Measurements from ENCODE around the gene SDK1.
"Not testable (repeated sequence)": the region's sequence is repeated elsewhere in the genome, so short reads cannot be mapped to it uniquely, and the experiment has no call there.

The SDK1 gene

GRCh38 chr7:4073052-4073451 lies 772.0 kb downstream of the SDK1 start:
- no peak for DNase-seq (ENCODE audit: low spot score)

- no peak for DNase-seq (ENCODE audit: low spot score)
Measured at GRCh38 chr7:4073750-4074149, 772.7 kb downstream of the SDK1 start.

- DNase-seq (ENCODE audit: low spot score) = no peak
Measured at GRCh38 chr7:4074407-4074806, 773.4 kb downstream of the SDK1 start.

- DNase-seq (ENCODE audit: low spot score) = no peak
Measured at GRCh38 chr7:4074994-4075393, 773.9 kb downstream of the SDK1 start.

- no peak for DNase-seq (ENCODE audit: low spot score)
Measured at GRCh38 chr7:4076701-4077294, 775.7 kb downstream of the SDK1 start.

- DNase-seq (ENCODE audit: low spot score) = no peak
Measured at GRCh38 chr7:4077980-4078379, 776.9 kb downstream of the SDK1 start.

- DNase-seq (ENCODE audit: low spot score) = no peak
Measured at GRCh38 chr7:4078580-4078979, 777.5 kb downstream of the SDK1 start.

GRCh38 chr7:4079366-4079765 lies 778.3 kb downstream of the SDK1 start:
- no peak for DNase-seq (ENCODE audit: low spot score)

- no peak for DNase-seq (ENCODE audit: low spot score)
Measured at GRCh38 chr7:4079956-4080355, 778.9 kb downstream of the SDK1 start.

- no peak for DNase-seq (ENCODE audit: low spot score)
Measured at GRCh38 chr7:4080954-4081353, 779.9 kb downstream of the SDK1 start.

GRCh38 chr7:4083513-4083912 lies 782.5 kb downstream of the SDK1 start:
- no peak for DNase-seq (ENCODE audit: low spot score)

- DNase-seq (ENCODE audit: low spot score) = no peak
Measured at GRCh38 chr7:4084271-4084670, 783.2 kb downstream of the SDK1 start.

- DNase-seq (ENCODE audit: low spot score) = no peak
Measured at GRCh38 chr7:4085937-4086691, 785.1 kb downstream of the SDK1 start.

- no peak for DNase-seq (ENCODE audit: low spot score)
Measured at GRCh38 chr7:4086723-4087122, 785.7 kb downstream of the SDK1 start.

GRCh38 chr7:4091767-4092166 lies 790.7 kb downstream of the SDK1 start:
- DNase-seq (ENCODE audit: low spot score) = no peak

- no peak for DNase-seq (ENCODE audit: low spot score)
Measured at GRCh38 chr7:4093035-4093434, 792.0 kb downstream of the SDK1 start.

- DNase-seq (ENCODE audit: low spot score) = no peak
Measured at GRCh38 chr7:4093483-4093882, 792.4 kb downstream of the SDK1 start.

GRCh38 chr7:4094158-4094557 lies 793.1 kb downstream of the SDK1 start:
- DNase-seq (ENCODE audit: low spot score) = not testable (repeated sequence)

- DNase-seq (ENCODE audit: low spot score) = no peak
Measured at GRCh38 chr7:4097001-4097609, 796.1 kb downstream of the SDK1 start.

GRCh38 chr7:4098169-4098568 lies 797.1 kb downstream of the SDK1 start:
- DNase-seq (ENCODE audit: low spot score) = no peak

- DNase-seq (ENCODE audit: low spot score) = no peak
Measured at GRCh38 chr7:4099651-4100050, 798.6 kb downstream of the SDK1 start.

GRCh38 chr7:4100148-4100547 lies 799.1 kb downstream of the SDK1 start:
- DNase-seq (ENCODE audit: low spot score) = no peak

GRCh38 chr7:4100691-4101090 lies 799.6 kb downstream of the SDK1 start:
- no peak for DNase-seq (ENCODE audit: low spot score)

Measured in CD4-positive, alpha-beta T cell treated with Interleukin-15 for 4 hours (primary cell).